SK-N-MC (cell line): ENCODE measurements around the gene TBL1XR1.

Source experiments
- DNase-seq: peaks from one replicate; pipeline ENCODE4 v3.0.0-alpha.2; 2011; ENCODE audit warnings: low read depth, low spot score
- H3K27ac ChIP-seq: fragments of 200-600 bp; sonication (generic); 2 replicates; pipeline ENCODE4 v1.5.1; 2016; ENCODE audit warnings: mixed run types
- H3K36me3 ChIP-seq: fragments of 200-600 bp; sonication (generic); 2 replicates; pipeline ENCODE4 v1.6.1; 2017; ENCODE audit warnings: antibody characterized with exemption, low read length, mixed read lengths; ENCODE audit not compliant: insufficient read depth
- H3K4me3 ChIP-seq: fragments of 200-600 bp; sonication (generic); 2 replicates; pipeline ENCODE4 v1.5.1; 2016
- H3K9ac ChIP-seq: fragments of 200-600 bp; sonication (generic); 2 replicates; pipeline ENCODE4 v1.8.0; 2017; ENCODE audit warnings: mixed run types, mixed read lengths; ENCODE audit not compliant: insufficient read length
- H3K9me3 ChIP-seq: fragments of 200-600 bp; sonication (generic); 2 replicates; pipeline ENCODE4 v1.6.1; 2017; ENCODE audit warnings: low read depth, mild to moderate bottlenecking, antibody characterized with exemption, low read length, moderate library complexity, mixed read lengths
- EZH2 ChIP-seq: fragments of 200-600 bp; sonication (generic); IDR thresholded peaks from one replicate; pipeline ENCODE4 v1.6.1; 2017; ENCODE audit warnings: antibody characterized with exemption
- FOXP2 ChIP-seq: optimal IDR thresholded peaks from 2 replicates; pipeline ENCODE3; 2011; ENCODE audit warnings: mild to moderate bottlenecking, moderate library complexity; ENCODE audit not compliant: insufficient read depth; ENCODE audit errors: extremely low read length, control extremely low read depth
- POLR2AphosphoS5 ChIP-seq: IDR thresholded peaks from 2 replicates; pipeline ENCODE4 v1.6.1; 2012; ENCODE audit warnings: mild to moderate bottlenecking, low read depth, low read length, borderline replicate concordance

Gene TBL1XR1

DNA sequence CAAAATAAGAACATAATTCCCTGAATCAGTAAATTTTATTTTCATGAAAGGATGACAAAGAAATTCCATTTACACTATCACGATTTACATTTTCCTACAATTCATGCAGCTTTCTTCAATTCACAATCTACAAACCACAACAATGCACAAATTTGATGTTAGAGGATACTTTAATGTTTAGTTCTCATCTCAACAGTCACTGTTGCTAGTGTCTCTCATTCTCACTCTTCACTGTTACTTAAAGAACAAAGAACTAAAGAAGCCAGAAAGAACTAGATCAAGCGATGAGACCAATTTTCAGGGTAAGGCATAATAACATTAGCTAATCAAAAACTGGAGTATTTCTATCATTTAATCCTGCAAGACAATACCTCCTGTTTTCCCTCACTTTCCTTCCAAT lies 73.5 kb downstream of the TBL1XR1 start:
- Histone ChIP-seq H3K27ac (no peak overlapping the region), H3K9me3 (peaks cover 41% of the 10 kb centered on the region), H3K9ac (no peak overlapping the region), H3K4me3 (no peak overlapping the region), H3K36me3 (peaks cover 91% of the 10 kb centered on the region)
- TF ChIP-seq EZH2 = no peak
- TF ChIP-seq POLR2AphosphoS5 = no peak
- no peak for TF ChIP-seq FOXP2
- DNase-seq = no peak

DNA sequence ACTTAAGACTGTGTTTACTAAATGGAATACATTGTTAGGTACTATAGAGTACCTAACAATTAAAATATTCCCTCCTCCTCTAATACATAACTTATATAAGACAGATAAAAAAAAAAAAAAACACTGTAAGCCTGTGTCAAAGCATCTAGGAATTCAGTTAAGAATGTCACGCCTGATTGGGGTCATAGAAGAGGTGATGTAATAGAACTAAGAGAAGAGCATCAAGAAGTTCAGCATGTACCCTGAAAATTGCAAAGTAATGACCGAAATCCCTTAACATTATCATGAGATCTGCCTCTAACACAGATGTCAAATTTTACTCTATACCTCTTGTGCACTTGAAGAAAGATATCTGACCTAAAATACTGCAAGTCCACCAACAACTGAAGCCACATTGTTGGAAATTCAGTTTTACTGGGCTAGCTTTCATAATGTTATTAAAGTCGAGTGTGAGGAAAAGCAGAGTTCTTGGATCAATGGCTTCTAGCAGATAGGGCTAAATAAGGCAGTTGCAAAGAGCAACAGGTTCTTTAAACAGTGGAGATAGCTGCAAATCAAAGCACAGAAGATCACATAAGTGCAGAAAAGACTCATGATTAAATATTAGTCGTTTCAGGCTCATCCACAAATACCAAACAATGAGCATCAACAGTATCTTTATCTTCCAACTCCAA lies 75.0 kb downstream of the TBL1XR1 start:
- Histone ChIP-seq H3K4me3 (no peak overlapping the region), H3K27ac (no peak overlapping the region), H3K36me3 (peaks cover 85% of the 10 kb centered on the region), H3K9me3 (peaks cover 41% of the 10 kb centered on the region), H3K9ac (no peak overlapping the region)
- DNase-seq = no peak
- TF ChIP-seq FOXP2 (no peak), POLR2AphosphoS5 (no peak), EZH2 (no peak)

DNA sequence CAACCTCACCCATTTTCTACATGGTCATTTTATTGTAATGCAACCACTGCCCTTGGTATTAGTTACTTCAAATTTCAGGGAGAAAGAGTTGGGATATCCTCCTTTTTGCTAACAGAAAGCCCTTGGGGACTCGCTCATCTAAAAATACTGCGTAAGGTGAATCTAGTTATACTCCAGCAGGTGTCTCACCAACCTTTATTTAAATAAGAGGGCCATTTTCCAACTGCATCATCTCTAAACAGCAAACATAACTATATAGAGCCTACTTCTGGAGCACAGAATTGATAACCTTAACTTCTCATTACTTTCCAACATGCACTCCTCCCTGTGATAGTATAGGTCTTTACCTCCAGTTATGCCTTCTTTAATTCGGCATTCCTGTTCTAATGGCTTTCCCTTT lies 77.5 kb downstream of the TBL1XR1 start:
- TF ChIP-seq FOXP2 (no peak), EZH2 (no peak), POLR2AphosphoS5 (no peak)
- Histone ChIP-seq H3K4me3 (no peak overlapping the region), H3K27ac (no peak overlapping the region), H3K9me3 (peaks cover 24% of the 10 kb centered on the region; the same call in 1 of the 2 replicates), H3K9ac (no peak overlapping the region), H3K36me3 (peaks cover 65% of the 10 kb centered on the region)
- DNase-seq = no peak

DNA sequence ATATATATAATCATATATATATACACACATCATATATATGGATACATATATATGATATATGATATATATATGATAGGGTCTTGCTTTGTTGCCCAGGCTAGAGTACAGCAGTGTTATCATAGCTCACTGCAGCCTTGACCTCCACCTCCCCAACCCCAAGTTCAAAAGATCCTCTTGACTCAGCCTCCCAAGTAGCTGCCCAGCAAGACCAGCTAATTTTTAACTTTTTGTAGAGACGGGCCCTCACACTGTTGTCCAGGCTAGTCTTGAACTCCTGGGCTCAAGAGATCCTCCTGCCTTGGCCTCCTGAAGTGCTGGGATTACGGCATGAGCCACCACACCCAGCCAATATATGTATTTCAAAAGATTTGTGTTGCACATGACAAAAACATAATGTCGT lies 83.0 kb downstream of the TBL1XR1 start:
- peaks cover 33% of the 10 kb centered on the region for H3K36me3 ChIP-seq
- TF ChIP-seq EZH2 (no peak), POLR2AphosphoS5 (no peak), FOXP2 (no peak)
- no peak overlapping the region for H3K27ac ChIP-seq
- no peak overlapping the region for H3K4me3 ChIP-seq
- no peak for DNase-seq
- H3K9ac ChIP-seq = no peak overlapping the region
- no peaks in the 10 kb centered on the region for H3K9me3 ChIP-seq

DNA sequence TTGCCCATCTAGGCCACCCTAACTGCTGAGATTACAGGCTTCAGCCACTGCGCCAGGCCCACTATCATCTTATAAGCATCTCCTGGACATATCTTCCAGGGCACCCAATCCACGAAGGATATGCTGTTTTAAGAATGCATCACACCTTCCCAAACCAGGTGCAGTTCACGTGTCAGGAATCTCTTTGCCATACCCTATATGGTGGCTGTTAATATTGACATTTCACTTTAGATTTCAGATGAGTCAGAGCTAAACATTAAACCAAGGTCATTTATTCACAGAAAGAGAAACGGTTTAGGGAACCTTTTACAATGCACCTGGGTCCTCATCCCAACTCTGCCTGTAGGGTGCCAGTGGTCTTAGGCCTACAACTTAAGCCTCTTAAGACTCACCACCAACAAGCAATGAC lies 85.7 kb downstream of the TBL1XR1 start:
- TF ChIP-seq FOXP2 (no peak), POLR2AphosphoS5 (no peak), EZH2 (no peak)

DNA sequence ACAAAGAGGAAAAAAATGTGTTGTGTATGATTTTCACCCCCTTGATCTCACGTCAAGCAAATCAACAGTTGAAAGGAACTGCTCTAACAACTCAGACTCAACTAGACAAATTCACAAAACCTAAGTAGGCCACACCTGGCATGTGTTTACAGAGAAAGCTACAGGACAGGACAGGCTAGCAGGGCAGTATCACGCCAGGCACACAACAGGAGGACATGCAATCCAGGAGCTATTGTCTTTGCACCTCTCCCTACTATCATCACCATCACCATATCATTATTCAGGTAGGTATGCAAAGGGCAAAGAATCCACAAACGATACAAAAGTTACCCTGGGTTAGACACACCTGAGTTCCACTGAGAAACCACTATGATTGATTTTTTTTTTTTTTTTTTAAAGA lies 86.4 kb downstream of the TBL1XR1 start:
- no peak overlapping the region for H3K4me3 ChIP-seq
- DNase-seq = no peak
- H3K9ac ChIP-seq = no peak overlapping the region
- no peak for TF ChIP-seq FOXP2
- no peak for TF ChIP-seq EZH2
- TF ChIP-seq POLR2AphosphoS5 = no peak
- H3K27ac ChIP-seq = peak overlapping the region; percentile 2; the same call in 1 of the 2 replicates
- H3K36me3 ChIP-seq = peaks cover 33% of the 10 kb centered on the region
- H3K9me3 ChIP-seq = 0 out of 2 replicates have a peak, but pooled peaks cover 2% of the 10 kb centered on the region

More for the DNA sequence above, 85.7 kb downstream of the TBL1XR1 start:
- 0 out of 2 replicates have a peak, but pooled peaks cover 2% of the 10 kb centered on the region for H3K9me3 ChIP-seq
- H3K36me3 ChIP-seq = peaks cover 29% of the 10 kb centered on the region
- H3K9ac ChIP-seq = no peak overlapping the region
- H3K27ac ChIP-seq = no peak overlapping the region
- no peak for DNase-seq
- H3K4me3 ChIP-seq = no peak overlapping the region

DNA sequence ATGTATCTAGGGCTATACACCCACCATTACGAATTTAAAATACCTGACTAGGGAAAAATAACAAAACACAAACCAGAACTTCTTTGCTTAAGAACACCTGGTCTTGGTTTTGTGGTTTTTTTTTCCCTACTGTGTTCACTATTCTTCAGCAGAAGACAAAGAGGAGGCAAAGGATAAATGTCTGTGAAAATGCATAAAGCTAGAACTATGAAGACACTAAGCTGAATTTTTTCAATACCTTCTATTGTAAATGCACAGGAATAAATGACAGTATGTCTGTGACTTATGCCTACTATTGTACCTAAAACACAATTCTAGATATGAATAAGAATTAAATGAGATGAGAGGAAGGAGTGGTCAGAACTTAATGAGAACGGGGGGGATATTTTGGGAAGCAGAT lies 86.9 kb downstream of the TBL1XR1 start:
- Histone ChIP-seq H3K9me3 (0 out of 2 replicates have a peak, but pooled peaks cover 2% of the 10 kb centered on the region), H3K36me3 (peaks cover 36% of the 10 kb centered on the region), H3K4me3 (no peak overlapping the region), H3K27ac (peak overlapping the region; percentile 25; the same call in 1 of the 2 replicates), H3K9ac (no peak overlapping the region)
- TF ChIP-seq POLR2AphosphoS5 (no peak), FOXP2 (no peak), EZH2 (no peak)
- DNase-seq = no peak

DNA sequence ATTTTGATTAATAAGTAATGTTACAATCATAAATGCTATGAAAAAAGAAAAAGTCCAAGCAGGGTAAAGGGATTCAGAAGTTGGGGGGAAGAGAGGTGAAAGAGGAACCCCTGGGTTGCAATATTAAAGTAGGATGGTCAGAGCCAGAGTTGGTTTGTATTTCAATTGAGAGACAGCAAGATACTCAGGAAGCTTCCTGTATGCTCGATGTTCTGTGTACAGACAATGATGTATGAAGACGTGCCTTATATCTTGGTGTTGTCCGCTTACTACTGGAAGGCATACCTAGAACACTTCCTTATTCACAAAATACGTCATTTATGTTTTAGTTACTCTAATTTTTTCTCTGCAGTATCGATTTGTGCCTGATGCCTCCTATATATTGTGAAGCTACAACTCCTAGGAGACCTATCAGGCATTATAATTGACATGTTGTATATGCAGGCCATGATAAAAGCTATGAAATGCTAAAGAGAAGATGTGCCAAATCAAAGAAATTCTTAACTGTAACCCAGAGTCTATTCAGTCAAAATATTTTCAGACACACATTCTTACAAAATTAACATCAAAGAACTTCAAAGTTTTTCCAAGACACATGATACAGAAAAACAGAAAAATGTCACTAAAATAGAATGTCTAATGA lies 87.5 kb downstream of the TBL1XR1 start:
- H3K27ac ChIP-seq = peak overlapping the region; percentile 25; the same call in 1 of the 2 replicates
- peaks cover 32% of the 10 kb centered on the region for H3K36me3 ChIP-seq
- no peak overlapping the region for H3K4me3 ChIP-seq
- TF ChIP-seq POLR2AphosphoS5 (no peak), EZH2 (no peak), FOXP2 (no peak)
- 0 out of 2 replicates have a peak, but pooled peaks cover 2% of the 10 kb centered on the region for H3K9me3 ChIP-seq
- no peak for DNase-seq
- no peak overlapping the region for H3K9ac ChIP-seq

DNA sequence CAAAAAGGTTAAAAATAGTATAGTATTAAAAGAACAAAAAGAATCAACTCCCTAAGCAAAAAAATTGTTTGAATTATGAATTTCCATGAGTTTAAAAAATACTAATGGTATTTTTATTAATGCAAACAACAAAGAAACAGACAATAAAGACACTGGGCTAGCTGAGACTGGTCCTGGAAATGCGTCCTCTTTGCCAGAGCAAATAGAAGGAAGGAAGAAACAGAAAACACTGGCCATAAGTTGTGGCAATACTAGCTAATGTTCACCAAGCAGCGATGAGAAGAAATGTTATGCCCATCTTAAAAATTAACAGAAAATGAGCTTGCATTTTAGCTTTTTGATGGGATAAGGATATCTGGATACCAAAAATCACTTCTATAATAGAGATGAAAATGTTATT lies 88.6 kb downstream of the TBL1XR1 start:
- no peak for DNase-seq
- H3K36me3 ChIP-seq = peaks cover 32% of the 10 kb centered on the region
- no peak overlapping the region for H3K4me3 ChIP-seq
- H3K9ac ChIP-seq = peak overlapping the region; percentile 9
- 0 out of 2 replicates have a peak, but pooled peaks cover 2% of the 10 kb centered on the region for H3K9me3 ChIP-seq
- H3K27ac ChIP-seq = peak overlapping the region; percentile 52
- TF ChIP-seq POLR2AphosphoS5 = no peak
- no peak for TF ChIP-seq EZH2
- no peak for TF ChIP-seq FOXP2
